PFSK-1 (cell line): ENCODE measurements around the gene NDRG3.

Experiments used
- FOXP2 ChIP-seq: optimal IDR thresholded peaks from 2 replicates; pipeline ENCODE3; 2011; ENCODE audit warnings: borderline replicate concordance, control low read depth, inconsistent platforms; ENCODE audit not compliant: insufficient read depth; ENCODE audit errors: extremely low read length, extremely low read depth
- POLR2AphosphoS5 ChIP-seq: IDR thresholded peaks from 2 replicates; pipeline ENCODE4 v1.6.1; 2012; ENCODE audit warnings: low read depth, mild to moderate bottlenecking, control low read depth, low read length, moderate library complexity
- SIN3A ChIP-seq: IDR thresholded peaks from 2 replicates; pipeline ENCODE4 v1.6.1; 2012; ENCODE audit warnings: mild to moderate bottlenecking, low read length, moderate library complexity, borderline replicate concordance; ENCODE audit not compliant: insufficient read depth
- TAF1 ChIP-seq: IDR thresholded peaks from 2 replicates; pipeline ENCODE4 v1.6.1; 2012; ENCODE audit warnings: low read length, control low read depth, borderline replicate concordance; ENCODE audit not compliant: insufficient read depth
- TF ChIP-seq, protein P1 (sequence below), 2 experiments: IDR thresholded peaks; 2 replicates each; pipeline versions ENCODE4 v1.6.1 to v1.8.0; 2011 to 2012; ENCODE audit warnings: low read depth in 2 of 2, low read length in 2 of 2, control low read depth in 1 of 2, inconsistent platforms in 1 of 2, mild to moderate bottlenecking in 1 of 2, moderate library complexity in 1 of 2; ENCODE audit not compliant: insufficient read depth in 1 of 2

The NDRG3 gene

DNA sequence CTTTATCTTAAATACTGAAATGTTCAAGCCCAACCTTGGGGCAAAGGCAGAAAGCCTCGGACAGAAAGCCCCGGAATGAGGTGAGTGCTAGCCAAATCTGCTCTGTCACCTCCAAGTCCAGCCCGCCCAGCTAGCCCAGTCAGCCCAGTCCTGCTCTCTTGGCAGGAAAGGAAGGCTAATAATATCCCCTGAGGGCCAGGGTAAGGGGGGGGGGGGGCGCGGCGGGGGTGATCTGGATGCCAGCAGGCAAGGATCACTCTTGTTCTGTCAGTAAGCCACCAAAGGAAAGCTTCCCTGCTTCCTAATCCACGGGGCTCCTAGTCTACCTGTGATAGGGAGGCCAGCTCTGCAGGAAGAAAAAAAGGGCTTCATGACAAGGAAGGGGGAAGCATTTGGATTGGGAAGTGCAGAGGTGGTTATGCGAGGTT lies 1.1 kb downstream of the NDRG3 start:
- TF ChIP-seq TAF1, result no peak
- TF ChIP-seq, protein P1, sequence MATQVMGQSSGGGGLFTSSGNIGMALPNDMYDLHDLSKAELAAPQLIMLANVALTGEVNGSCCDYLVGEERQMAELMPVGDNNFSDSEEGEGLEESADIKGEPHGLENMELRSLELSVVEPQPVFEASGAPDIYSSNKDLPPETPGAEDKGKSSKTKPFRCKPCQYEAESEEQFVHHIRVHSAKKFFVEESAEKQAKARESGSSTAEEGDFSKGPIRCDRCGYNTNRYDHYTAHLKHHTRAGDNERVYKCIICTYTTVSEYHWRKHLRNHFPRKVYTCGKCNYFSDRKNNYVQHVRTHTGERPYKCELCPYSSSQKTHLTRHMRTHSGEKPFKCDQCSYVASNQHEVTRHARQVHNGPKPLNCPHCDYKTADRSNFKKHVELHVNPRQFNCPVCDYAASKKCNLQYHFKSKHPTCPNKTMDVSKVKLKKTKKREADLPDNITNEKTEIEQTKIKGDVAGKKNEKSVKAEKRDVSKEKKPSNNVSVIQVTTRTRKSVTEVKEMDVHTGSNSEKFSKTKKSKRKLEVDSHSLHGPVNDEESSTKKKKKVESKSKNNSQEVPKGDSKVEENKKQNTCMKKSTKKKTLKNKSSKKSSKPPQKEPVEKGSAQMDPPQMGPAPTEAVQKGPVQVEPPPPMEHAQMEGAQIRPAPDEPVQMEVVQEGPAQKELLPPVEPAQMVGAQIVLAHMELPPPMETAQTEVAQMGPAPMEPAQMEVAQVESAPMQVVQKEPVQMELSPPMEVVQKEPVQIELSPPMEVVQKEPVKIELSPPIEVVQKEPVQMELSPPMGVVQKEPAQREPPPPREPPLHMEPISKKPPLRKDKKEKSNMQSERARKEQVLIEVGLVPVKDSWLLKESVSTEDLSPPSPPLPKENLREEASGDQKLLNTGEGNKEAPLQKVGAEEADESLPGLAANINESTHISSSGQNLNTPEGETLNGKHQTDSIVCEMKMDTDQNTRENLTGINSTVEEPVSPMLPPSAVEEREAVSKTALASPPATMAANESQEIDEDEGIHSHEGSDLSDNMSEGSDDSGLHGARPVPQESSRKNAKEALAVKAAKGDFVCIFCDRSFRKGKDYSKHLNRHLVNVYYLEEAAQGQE (IDR thresholded peaks at IDR 0.05; ENCODE audit: insufficient read depth in 1 of 2, low read depth in 2 of 2, low read length in 2 of 2), result no peak
- TF ChIP-seq POLR2AphosphoS5, result no peak
- TF ChIP-seq FOXP2, result no peak
- TF ChIP-seq SIN3A, result no peak

DNA sequence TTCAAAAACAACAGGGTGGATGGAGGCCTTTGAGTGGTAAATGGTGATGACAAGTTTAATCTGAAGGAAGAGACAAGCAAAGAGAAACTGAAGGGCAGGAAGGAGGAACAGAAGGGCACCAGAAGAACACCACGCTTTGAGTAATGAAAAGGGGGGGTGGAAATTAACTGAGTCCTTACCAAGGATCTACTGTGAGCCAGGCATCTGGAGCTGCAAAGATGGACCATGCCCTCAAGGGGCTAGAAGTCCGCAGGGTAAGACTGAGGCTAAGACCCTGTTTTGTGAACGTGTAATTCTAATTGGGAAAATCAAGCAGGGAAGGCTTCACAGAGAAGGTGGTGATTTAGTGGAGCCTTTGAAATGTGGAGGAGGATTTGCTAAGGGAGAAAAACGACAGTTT lies 1.6 kb downstream of the NDRG3 start:
- TF ChIP-seq TAF1 (no peak), SIN3A (no peak), FOXP2 (no peak), POLR2AphosphoS5 (no peak)
- TF ChIP-seq, protein P1 (IDR thresholded peaks at IDR 0.05; ENCODE audit: insufficient read depth in 1 of 2, low read depth in 2 of 2, low read length in 2 of 2), result no peak

DNA sequence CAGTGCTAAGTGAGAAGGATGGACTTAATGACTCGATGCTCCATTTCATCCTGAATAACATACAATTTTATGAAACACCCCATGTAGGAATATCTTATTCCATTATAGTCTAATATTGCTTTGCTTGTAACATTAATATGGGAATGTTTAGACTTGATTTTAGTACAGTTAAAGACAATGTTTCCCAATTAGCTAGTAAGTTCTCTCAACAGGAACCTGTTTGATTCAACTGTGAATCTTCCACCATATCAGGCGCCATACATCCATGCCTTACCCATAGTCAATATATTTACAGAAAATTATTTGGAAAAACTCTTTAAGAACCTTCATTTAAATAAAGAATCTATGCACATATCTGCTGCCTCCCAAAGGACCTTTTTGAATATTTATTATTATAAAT lies 3.3 kb downstream of the NDRG3 start:
- TF ChIP-seq, protein P1 (IDR thresholded peaks at IDR 0.05; ENCODE audit: insufficient read depth in 1 of 2, low read depth in 2 of 2, low read length in 2 of 2), result no peak
- no peak for TF ChIP-seq FOXP2
- TF ChIP-seq SIN3A, result no peak
- TF ChIP-seq TAF1, result no peak
- TF ChIP-seq POLR2AphosphoS5, result no peak

DNA sequence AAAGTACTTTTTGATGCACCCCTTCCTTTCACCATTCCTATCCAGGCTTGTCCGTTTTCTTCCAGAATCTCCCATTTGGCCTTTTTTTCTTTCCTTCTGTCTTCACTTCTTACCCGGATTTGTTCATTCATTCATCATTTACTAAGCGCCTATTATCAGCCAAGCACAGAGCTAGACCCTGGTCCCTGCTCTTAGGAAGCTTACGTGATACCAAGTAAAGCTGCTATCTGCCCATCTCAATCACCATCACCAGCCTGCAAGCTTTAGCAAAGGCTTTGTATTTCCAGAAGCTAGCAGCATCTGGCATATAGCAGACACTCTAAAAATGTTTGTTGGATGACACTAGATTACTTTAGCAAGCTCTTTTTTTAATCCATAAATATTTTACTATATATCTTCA lies 4.8 kb downstream of the NDRG3 start:
- no peak for TF ChIP-seq SIN3A
- TF ChIP-seq TAF1, result no peak
- no peak for TF ChIP-seq POLR2AphosphoS5
- no peak for TF ChIP-seq FOXP2
- TF ChIP-seq, protein P1 (IDR thresholded peaks at IDR 0.05; ENCODE audit: insufficient read depth in 1 of 2, low read depth in 2 of 2, low read length in 2 of 2), result no peak

DNA sequence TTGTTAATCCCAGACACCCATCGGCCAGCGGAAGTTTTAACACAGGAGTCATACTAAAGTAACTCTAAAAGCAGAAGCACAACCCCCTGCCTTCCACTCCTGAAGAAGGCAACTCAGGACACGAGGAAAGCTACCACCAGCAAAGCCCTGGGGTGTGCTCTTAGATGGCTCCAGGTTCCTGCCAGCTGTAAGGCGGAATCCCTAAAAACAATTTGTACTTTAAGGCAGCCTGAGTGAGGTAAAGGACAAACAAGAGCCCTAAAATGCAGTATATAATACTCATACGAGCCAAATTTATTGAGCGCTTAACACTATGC lies 8.7 kb downstream of the NDRG3 start:
- TF ChIP-seq POLR2AphosphoS5 (no peak), SIN3A (no peak), FOXP2 (no peak), TAF1 (no peak)
- TF ChIP-seq, protein P1 (IDR thresholded peaks at IDR 0.05; ENCODE audit: insufficient read depth in 1 of 2, low read depth in 2 of 2, low read length in 2 of 2), result no peak
